Kidney (tissue), 14 donors: ENCODE data around the gene DVL2. TPM values are rescaled to one million over a fixed set of nuclear protein-coding genes. Genes with fewer than 3 reads are reported as not detected.

Experiments used
- DNase-seq, 5 donors: peaks; one replicate each; pipeline ENCODE4 v3.0.0-alpha.2; 2013 to 2020
- FAIRE-seq: peaks from 2 replicates; lab custom pipeline; 2012; peaks lifted over from hg19 to GRCh38; lab: Jason Lieb, UNC
- H3K27ac ChIP-seq, 2 donors: one replicate each; pipeline ENCODE4 v1.7.0; 2013; ENCODE audit warnings: low read depth in 2 of 2, low read length in 2 of 2, inconsistent platforms in 1 of 2
- H3K27me3 ChIP-seq: one replicate; pipeline ENCODE4 v1.7.1; 2013; ENCODE audit warnings: low read length, inconsistent platforms; ENCODE audit not compliant: control insufficient read depth, insufficient read depth
- H3K36me3 ChIP-seq, 3 donors: one replicate each; pipeline versions ENCODE4 v1.7.0 to v1.7.1; 2013; ENCODE audit warnings: low read length in 3 of 3, control low read depth in 1 of 3, inconsistent platforms in 1 of 3; ENCODE audit not compliant: insufficient read depth in 3 of 3, control insufficient read depth in 2 of 3
- H3K4me1 ChIP-seq, 3 donors: one replicate each; pipeline versions ENCODE4 v1.7.0 to v1.7.1; 2013; ENCODE audit warnings: low read length in 3 of 3, inconsistent platforms in 1 of 3, low read depth in 1 of 3; ENCODE audit not compliant: control insufficient read depth in 2 of 3, insufficient read depth in 2 of 3
- H3K4me3 ChIP-seq, 3 donors: one replicate each; pipeline versions ENCODE4 v1.7.0 to v1.8.1; 2013; ENCODE audit warnings: low read length in 3 of 3, control low read depth in 1 of 3, inconsistent platforms in 1 of 3
- H3K9ac ChIP-seq, 3 donors: one replicate each; pipeline versions ENCODE4 v1.7.0 to v1.7.1; 2013; ENCODE audit warnings: low read length in 3 of 3, control low read depth in 1 of 3, inconsistent platforms in 1 of 3
- H3K9me3 ChIP-seq, 3 donors: one replicate each; pipeline versions ENCODE4 v1.7.0 to v1.7.1; 2013; ENCODE audit warnings: low read length in 3 of 3, control low read depth in 1 of 3, inconsistent platforms in 1 of 3; ENCODE audit not compliant: control insufficient read depth in 2 of 3, insufficient read depth in 1 of 3
- CTCF ChIP-seq: IDR thresholded peaks from 3 replicates; pipeline ENCODE4 v1.5.1; 2012; ENCODE audit warnings: mild to moderate bottlenecking, moderate library complexity, borderline replicate concordance; ENCODE audit not compliant: insufficient read depth; ENCODE audit errors: extremely low read depth
- intact Hi-C: fragments of 100-400 bp; cut with DNase I; formaldehyde crosslinking; loops from one replicate; pipeline ENCODE4 v1.11.1; 2022
- polyA plus RNA-seq: library from polyadenylated mRNA; stranded (reverse); fragments of 350-450 nt; fragmentation: Illumina TruSeq; extraction: RNeasy Lipid Tissue Mini Kit (QIAGEN cat#74804); gene quantifications from one replicate; pipeline ENCODE4 v1.2.3, GENCODE V29; 2014; ENCODE audit warnings: low read depth, low replicate concordance; ENCODE audit not compliant: insufficient read depth
- total RNA-seq: library from RNA; stranded (reverse); fragmentation: NEBNext Ultra II Directional; extraction: Animal tissue kit (Norgen Biotek cat#: 25700); gene quantifications from one replicate; pipeline ENCODE4 v1.2.1, GENCODE V29; 2021
- donor health status: control.
- donor health status: control.
- donor health status: control.
- donor health status: control.
- donor health status: control.
- donor health status: DM: yes; HTN: yes; CAD: no.
- donor health status: Normal renal cell carcinoma (clear cell type).

The DVL2 gene
- total and polyA plus RNA-seq, 2 donors from 2014 or later: 18.0 to 35.8 TPM

GRCh38 chr17:7223375-7223774 is 10.9 kb downstream of the DVL2 start:
- Histone ChIP-seq H3K4me1 (peaks cover 4 to 41% (median 28%) of the 10 kb centered on the region in 3 donors), H3K36me3 (peaks cover 5 to 55% (median 38%) of the 10 kb centered on the region in 3 donors), H3K27ac (peak overlapping the region in 1 of 2 donors; percentile 28), H3K9me3 (no peaks in the 10 kb centered on the region), H3K27me3 (no peaks in the 10 kb centered on the region), H3K4me3 (no peak overlapping the region), H3K9ac (no peak overlapping the region)
- FAIRE-seq (no peak), DNase-seq (no peak)
- intact Hi-C loops: no loop called here
- TF ChIP-seq CTCF: no peak

- Histone ChIP-seq H3K9ac (peak overlapping the region in 1 of 3 donors; percentile 12), H3K9me3 (no peaks in the 10 kb centered on the region), H3K4me3 (no peak overlapping the region), H3K27me3 (no peaks in the 10 kb centered on the region), H3K27ac (peak overlapping the region in 1 of 2 donors; percentile 4), H3K36me3 (peaks cover 5 to 51% (median 33%) of the 10 kb centered on the region in 3 donors), H3K4me1 (peaks cover 4 to 43% (median 29%) of the 10 kb centered on the region in 3 donors)
- intact Hi-C loops: no loop called here
- DNase-seq (no peak), FAIRE-seq (no peak)
- TF ChIP-seq CTCF: no peak
These were observed 11.4 kb downstream of the DVL2 start for GRCh38 chr17:7222972-7223292.

- Histone ChIP-seq H3K27me3 (no peaks in the 10 kb centered on the region), H3K9ac (peak overlapping the region in 2 of 3 donors; percentile 24 to 99), H3K36me3 (peaks cover 5 to 47% (median 33%) of the 10 kb centered on the region in 3 donors), H3K4me1 (peaks cover 4 to 46% (median 29%) of the 10 kb centered on the region in 3 donors), H3K4me3 (no peak overlapping the region), H3K9me3 (no peaks in the 10 kb centered on the region), H3K27ac (peak overlapping the region; percentile 4 to 28)
- peak in 1 of 5 donors; percentile 45 for DNase-seq
- intact Hi-C loops: no loop called here
- FAIRE-seq: no peak
- no peak for TF ChIP-seq CTCF
These were observed 12.0 kb downstream of the DVL2 start for GRCh38 chr17:7222093-7222971.
